ENCODE results near the gene EFCAB11. TPM values are rescaled to one million over a fixed set of nuclear protein-coding genes. Genes with fewer than 3 reads are reported as not detected.
A peak's percentile ranks its signal among the peaks of the same experiment; 100 is the strongest.

EFCAB11 gene
- total RNA-seq, 1 donor from 2014 or later: 20.8 TPM

DNA sequence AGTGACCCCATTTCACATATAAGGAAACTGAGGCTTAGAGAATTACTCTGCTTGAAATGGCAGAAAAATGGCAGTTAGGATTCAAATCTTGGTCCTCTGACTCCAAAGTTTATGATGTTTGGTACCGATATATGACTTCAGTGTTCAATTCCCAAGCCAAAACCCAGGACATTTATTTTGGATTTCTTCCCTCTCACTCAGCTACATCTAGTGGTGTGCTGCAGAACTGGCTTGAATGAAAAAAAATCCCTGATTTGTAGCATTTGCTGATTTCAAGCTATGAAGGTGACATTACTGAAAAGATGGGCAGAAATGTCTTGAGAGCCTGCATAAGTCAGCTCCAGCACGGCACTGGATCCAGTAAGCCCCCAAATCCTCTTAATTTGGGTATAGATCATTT lies 106.4 kb downstream of the EFCAB11 start:
- Mint-ChIP-seq H3K9me3 (ENCODE audit: low read depth) (no peaks in the 10 kb centered on the region), H3K36me3 (ENCODE audit: insufficient read depth) (no peaks in the 10 kb centered on the region), H3K27ac (no peak overlapping the region), H3K4me3 (ENCODE audit: low read depth) (no peak overlapping the region), H3K27me3 (peaks cover 21% of the 10 kb centered on the region), H3K4me1 (ENCODE audit: low read depth) (no peaks in the 10 kb centered on the region)
- no peak for DNase-seq (ENCODE audit: low spot score, unreplicated experiment)
- TF ChIP-seq, protein P1, sequence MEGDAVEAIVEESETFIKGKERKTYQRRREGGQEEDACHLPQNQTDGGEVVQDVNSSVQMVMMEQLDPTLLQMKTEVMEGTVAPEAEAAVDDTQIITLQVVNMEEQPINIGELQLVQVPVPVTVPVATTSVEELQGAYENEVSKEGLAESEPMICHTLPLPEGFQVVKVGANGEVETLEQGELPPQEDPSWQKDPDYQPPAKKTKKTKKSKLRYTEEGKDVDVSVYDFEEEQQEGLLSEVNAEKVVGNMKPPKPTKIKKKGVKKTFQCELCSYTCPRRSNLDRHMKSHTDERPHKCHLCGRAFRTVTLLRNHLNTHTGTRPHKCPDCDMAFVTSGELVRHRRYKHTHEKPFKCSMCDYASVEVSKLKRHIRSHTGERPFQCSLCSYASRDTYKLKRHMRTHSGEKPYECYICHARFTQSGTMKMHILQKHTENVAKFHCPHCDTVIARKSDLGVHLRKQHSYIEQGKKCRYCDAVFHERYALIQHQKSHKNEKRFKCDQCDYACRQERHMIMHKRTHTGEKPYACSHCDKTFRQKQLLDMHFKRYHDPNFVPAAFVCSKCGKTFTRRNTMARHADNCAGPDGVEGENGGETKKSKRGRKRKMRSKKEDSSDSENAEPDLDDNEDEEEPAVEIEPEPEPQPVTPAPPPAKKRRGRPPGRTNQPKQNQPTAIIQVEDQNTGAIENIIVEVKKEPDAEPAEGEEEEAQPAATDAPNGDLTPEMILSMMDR (IDR thresholded peaks at IDR 0.05; ENCODE audit: unreplicated experiment): peak; percentile 25

DNA sequence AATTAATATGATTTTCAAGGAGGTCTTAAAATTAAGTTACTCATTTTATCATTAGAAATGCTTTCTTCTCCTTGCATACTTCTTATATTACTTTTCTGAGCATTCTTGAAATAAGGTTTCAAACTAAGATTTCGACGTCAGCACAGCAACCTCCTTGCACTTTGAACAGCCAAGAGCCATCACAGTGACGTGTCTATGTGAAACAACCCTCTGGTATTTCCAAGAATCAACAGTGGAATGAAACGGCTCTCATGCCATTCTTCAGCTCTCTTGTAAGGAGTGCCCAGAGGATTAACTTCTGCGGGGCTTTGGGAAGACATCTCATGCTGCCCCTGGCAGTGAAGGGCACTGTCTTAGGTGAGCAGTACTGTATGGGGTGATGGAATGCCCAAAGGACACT lies 109.2 kb downstream of the EFCAB11 start:
- TF ChIP-seq, protein P1 (IDR thresholded peaks at IDR 0.05; ENCODE audit: unreplicated experiment): no peak
- no peaks in the 10 kb centered on the region for H3K36me3 Mint-ChIP-seq (ENCODE audit: insufficient read depth)
- H3K9me3 Mint-ChIP-seq (ENCODE audit: low read depth): no peaks in the 10 kb centered on the region
- peaks cover 1% of the 10 kb centered on the region for H3K4me1 Mint-ChIP-seq (ENCODE audit: low read depth)
- no peak overlapping the region for H3K4me3 Mint-ChIP-seq (ENCODE audit: low read depth)
- H3K27me3 Mint-ChIP-seq: peaks cover 8% of the 10 kb centered on the region
- no peak overlapping the region for H3K27ac Mint-ChIP-seq
- no peak for DNase-seq (ENCODE audit: low spot score, unreplicated experiment)

DNA sequence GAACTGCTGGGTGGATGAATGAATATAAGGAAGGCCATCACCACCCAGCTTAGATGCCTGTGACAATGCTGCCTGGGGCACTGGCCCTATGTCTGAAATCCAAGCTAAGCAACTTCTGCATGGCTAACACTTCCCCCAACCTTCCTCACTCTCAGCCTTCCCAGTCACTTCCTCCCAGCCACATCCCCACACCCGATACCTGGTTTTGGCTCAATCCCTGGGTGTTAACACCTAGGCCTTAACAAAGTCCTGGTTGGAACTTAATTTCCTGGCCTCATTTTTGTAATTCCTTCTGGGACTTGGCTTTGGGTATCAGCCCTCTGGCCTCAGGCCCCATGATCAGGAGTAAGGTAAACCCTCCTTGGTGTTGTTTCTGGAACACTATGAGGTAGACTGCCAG lies 110.0 kb downstream of the EFCAB11 start:
- Mint-ChIP-seq H3K27ac (no peak overlapping the region), H3K27me3 (peaks cover 8% of the 10 kb centered on the region), H3K4me3 (ENCODE audit: low read depth) (no peak overlapping the region), H3K9me3 (ENCODE audit: low read depth) (no peaks in the 10 kb centered on the region), H3K4me1 (ENCODE audit: low read depth) (peaks cover 1% of the 10 kb centered on the region), H3K36me3 (ENCODE audit: insufficient read depth) (no peaks in the 10 kb centered on the region)
- TF ChIP-seq, protein P1 (IDR thresholded peaks at IDR 0.05; ENCODE audit: unreplicated experiment): no peak
- no peak for DNase-seq (ENCODE audit: low spot score, unreplicated experiment)

DNA sequence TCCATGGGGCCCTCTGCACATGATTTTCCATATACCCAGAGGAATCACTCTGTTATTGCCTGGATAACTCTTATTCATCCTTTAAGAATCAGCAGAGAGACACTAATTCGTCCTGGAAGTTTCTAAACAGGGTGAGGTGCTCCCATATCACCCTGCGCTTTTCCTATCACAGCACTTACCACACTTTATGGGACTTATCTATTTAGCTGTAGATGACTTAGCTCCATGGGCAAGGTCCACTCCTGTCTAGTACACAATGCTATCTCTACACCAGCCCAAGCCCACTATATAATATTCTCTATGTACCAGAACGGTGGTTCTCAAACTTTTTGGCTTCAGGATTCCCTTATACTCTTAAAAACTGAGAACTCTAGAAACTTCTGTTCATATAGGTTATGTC lies 111.7 kb downstream of the EFCAB11 start:
- Mint-ChIP-seq H3K9me3 (ENCODE audit: low read depth) (peaks cover 11% of the 10 kb centered on the region), H3K4me3 (ENCODE audit: low read depth) (no peak overlapping the region), H3K36me3 (ENCODE audit: insufficient read depth) (peaks cover 6% of the 10 kb centered on the region), H3K4me1 (ENCODE audit: low read depth) (peaks cover 1% of the 10 kb centered on the region), H3K27me3 (peaks cover 4% of the 10 kb centered on the region), H3K27ac (no peak overlapping the region)
- TF ChIP-seq, protein P1 (IDR thresholded peaks at IDR 0.05; ENCODE audit: unreplicated experiment): no peak
- no peak for DNase-seq (ENCODE audit: low spot score, unreplicated experiment)

DNA sequence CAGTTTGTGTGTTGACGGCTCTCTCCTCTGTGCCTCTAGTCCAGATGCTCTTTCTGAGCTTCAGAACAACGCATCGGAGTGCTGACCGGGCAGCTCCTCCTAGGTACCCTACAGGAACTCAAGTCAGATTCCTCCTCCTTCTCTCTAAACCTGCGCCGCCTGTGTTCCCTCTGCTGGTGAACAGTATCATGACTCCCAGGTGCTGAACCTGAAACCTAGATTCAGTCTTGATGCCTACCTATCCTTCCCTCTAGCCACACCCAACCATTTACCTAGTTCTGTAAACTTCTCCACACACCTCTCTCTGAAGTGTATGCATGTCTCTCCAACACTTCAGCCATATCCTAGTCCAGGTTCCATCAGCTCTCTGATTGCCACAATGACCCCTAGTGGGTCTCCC lies 112.7 kb downstream of the EFCAB11 start:
- no peak overlapping the region for H3K4me3 Mint-ChIP-seq (ENCODE audit: low read depth)
- H3K27ac Mint-ChIP-seq: no peak overlapping the region
- no peak for DNase-seq (ENCODE audit: low spot score, unreplicated experiment)
- TF ChIP-seq, protein P1 (IDR thresholded peaks at IDR 0.05; ENCODE audit: unreplicated experiment): peak; percentile 14
- H3K36me3 Mint-ChIP-seq (ENCODE audit: insufficient read depth): peaks cover 6% of the 10 kb centered on the region
- H3K27me3 Mint-ChIP-seq: peaks cover 3% of the 10 kb centered on the region
- peaks cover 11% of the 10 kb centered on the region for H3K9me3 Mint-ChIP-seq (ENCODE audit: low read depth)
- peaks cover 1% of the 10 kb centered on the region for H3K4me1 Mint-ChIP-seq (ENCODE audit: low read depth)
